ENCODE data around the gene MED13L. TPM values are rescaled to one million over a fixed set of nuclear protein-coding genes. Genes with fewer than 3 reads are reported as not detected.

MED13L gene
- total RNA-seq, 1 donor from 2014 or later = 89.0 TPM

DNA sequence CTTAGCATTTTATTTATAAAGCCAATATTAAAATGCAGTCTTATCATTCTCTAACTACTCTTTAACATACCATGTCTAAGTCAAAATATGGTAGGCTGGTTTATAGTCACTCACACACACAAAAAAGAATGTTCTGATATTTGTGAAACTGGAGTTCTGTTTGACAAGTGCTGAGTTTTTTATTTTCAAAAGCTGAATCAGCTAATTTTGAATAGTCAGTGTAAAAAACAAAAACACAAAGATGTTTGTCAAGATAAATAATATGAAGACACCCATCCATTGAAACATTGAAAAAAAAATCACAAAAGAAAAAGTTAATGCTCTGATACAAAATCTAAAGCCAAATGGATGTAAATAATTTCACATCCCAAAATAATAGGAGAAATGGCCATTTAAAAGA lies 231.5 kb downstream of the MED13L start:
- Mint-ChIP-seq H3K27me3 (ENCODE audit: low read depth) (no peaks in the 10 kb centered on the region), H3K36me3 (ENCODE audit: low read depth) (no peaks in the 10 kb centered on the region), H3K9me3 (no peaks in the 10 kb centered on the region), H3K4me3 (no peak overlapping the region), H3K27ac (ENCODE audit: unreplicated experiment) (no peak overlapping the region), H3K4me1 (peaks cover 23% of the 10 kb centered on the region)
- no peak for DNase-seq (ENCODE audit: low read depth, low spot score)
- TF ChIP-seq CTCF (conservative IDR thresholded peaks at IDR 0.05) = no peak

- Mint-ChIP-seq H3K9me3 (no peaks in the 10 kb centered on the region), H3K4me1 (peaks cover 23% of the 10 kb centered on the region), H3K4me3 (no peak overlapping the region), H3K36me3 (ENCODE audit: low read depth) (no peaks in the 10 kb centered on the region), H3K27ac (ENCODE audit: unreplicated experiment) (no peak overlapping the region), H3K27me3 (ENCODE audit: low read depth) (no peaks in the 10 kb centered on the region)
- no peak for DNase-seq (ENCODE audit: low read depth, low spot score)
- TF ChIP-seq CTCF (conservative IDR thresholded peaks at IDR 0.05) = no peak
Measured at GRCh38 chr12:116045150-116045549, 232.3 kb downstream of the MED13L start.

DNA sequence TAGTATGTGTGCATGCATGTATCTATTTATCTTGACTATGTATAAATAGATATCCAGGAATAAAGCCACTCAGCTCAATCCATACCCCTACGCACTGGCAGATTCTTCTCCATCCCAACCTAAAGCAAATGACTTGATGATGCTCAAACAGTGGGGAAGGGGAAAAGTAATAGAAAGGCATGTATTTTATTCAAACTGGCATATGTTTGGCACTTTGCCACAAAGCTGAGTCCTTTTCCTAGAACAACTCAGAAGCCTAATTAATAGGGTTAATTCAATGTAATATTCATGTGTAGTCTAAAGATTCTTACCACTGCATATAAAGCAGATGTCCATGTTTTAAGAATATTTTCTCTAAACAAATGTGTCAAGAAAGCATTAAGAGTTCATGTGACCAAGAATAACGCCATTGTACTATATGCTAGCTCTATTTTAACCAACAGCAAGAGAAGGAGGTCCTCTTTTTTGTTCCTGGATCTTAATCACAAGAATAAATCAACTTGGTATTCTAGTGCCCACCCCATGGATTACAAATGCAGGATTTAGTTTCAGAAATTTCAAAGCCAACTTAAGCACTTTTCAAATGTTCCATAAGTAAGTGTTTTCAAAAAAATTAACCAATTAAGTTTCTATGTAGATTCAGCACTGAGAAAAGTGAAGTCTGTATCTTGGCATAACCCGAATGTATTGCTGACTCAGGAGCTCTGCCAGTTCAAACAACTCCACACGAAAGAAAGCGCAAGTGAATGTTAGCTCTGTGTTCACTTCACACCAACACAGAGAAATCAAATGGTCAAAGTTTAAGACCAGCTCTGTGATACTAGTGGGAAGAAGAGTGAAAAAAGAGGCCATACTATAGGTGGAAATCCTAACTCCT lies 233.6 kb downstream of the MED13L start:
- no peak for TF ChIP-seq CTCF (conservative IDR thresholded peaks at IDR 0.05)
- H3K27me3 Mint-ChIP-seq (ENCODE audit: low read depth) = no peaks in the 10 kb centered on the region
- H3K36me3 Mint-ChIP-seq (ENCODE audit: low read depth) = peaks cover 3% of the 10 kb centered on the region
- H3K4me1 Mint-ChIP-seq = peaks cover 16% of the 10 kb centered on the region
- H3K4me3 Mint-ChIP-seq = no peak overlapping the region
- H3K9me3 Mint-ChIP-seq = no peaks in the 10 kb centered on the region
- DNase-seq (ENCODE audit: low read depth, low spot score) = no peak
- H3K27ac Mint-ChIP-seq (ENCODE audit: unreplicated experiment) = no peak overlapping the region

DNA sequence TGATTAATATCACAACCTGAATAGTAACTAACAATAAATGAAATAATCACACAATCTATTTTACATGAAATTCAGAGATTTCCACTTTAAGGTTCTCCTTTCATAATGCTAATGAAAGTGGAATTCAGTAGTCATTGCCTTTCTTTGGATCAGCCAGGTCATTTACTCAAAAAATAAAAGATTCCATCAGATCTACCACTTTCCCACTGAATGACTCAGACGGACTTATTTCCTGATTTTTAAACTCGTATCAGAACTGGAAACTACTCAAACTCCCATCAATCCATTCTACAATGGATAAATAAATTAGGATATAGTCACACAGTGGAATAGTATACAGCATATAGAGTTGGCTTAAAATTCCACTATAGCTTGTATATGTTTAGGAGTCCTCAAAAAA lies 237.1 kb downstream of the MED13L start:
- Mint-ChIP-seq H3K9me3 (no peaks in the 10 kb centered on the region), H3K27me3 (ENCODE audit: low read depth) (no peaks in the 10 kb centered on the region), H3K4me3 (no peak overlapping the region), H3K27ac (ENCODE audit: unreplicated experiment) (no peak overlapping the region), H3K36me3 (ENCODE audit: low read depth) (peaks cover 3% of the 10 kb centered on the region), H3K4me1 (peaks cover 10% of the 10 kb centered on the region)
- DNase-seq (ENCODE audit: low read depth, low spot score) = no peak
- no peak for TF ChIP-seq CTCF (conservative IDR thresholded peaks at IDR 0.05)

DNA sequence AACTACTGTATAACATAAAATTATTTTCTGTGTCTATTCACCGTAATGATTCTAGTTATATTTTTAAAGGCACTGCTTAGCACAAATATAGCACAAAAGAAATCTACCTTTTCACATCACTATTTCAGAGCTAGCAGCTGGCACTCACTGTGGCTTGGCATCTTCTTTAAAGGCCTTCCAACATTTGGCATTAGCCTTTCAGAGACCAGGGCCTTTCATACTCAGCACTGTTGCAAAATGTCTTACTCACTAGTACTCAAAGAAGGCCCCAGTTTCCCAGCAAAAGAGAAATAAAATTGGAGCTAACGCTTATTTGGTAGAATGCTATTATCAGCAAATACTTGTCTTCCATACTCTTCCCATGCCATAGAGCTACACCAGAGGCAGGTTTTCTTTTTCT lies 238.4 kb downstream of the MED13L start:
- H3K36me3 Mint-ChIP-seq (ENCODE audit: low read depth) = peaks cover 3% of the 10 kb centered on the region
- H3K27ac Mint-ChIP-seq (ENCODE audit: unreplicated experiment) = no peak overlapping the region
- no peaks in the 10 kb centered on the region for H3K27me3 Mint-ChIP-seq (ENCODE audit: low read depth)
- no peaks in the 10 kb centered on the region for H3K9me3 Mint-ChIP-seq
- H3K4me3 Mint-ChIP-seq = no peak overlapping the region
- no peak for TF ChIP-seq CTCF (conservative IDR thresholded peaks at IDR 0.05)
- H3K4me1 Mint-ChIP-seq = peaks cover 4% of the 10 kb centered on the region
- no peak for DNase-seq (ENCODE audit: low read depth, low spot score)

All from neural crest cell (in vitro differentiated cells).